K562 (cell line): Measurements from ENCODE around the gene LRMDA. TPM values are rescaled to one million over a fixed set of nuclear protein-coding genes. Genes with fewer than 3 reads are reported as not detected.
A peak's percentile ranks its signal among the peaks of the same experiment; 100 is the strongest.

ENCODE experiments used
- CREM ChIP-seq: IDR thresholded peaks from 2 replicates; pipeline ENCODE4 v1.6.1; 2014; ENCODE audit warnings: antibody characterized with exemption, low read depth
- CTBP1 ChIP-seq: fragments of 450-650 bp; IDR thresholded peaks from 2 replicates; pipeline ENCODE4 v1.6.1; 2016; ENCODE audit warnings: borderline replicate concordance
- CXXC5 ChIP-seq: fragments of 250-450 bp; sonication (Bioruptor Pico); IDR thresholded peaks from 2 replicates; pipeline ENCODE4 v1.8.0; 2022; ENCODE audit warnings: inconsistent platforms, mild to moderate bottlenecking, moderate library complexity
- E2F1 ChIP-seq: sonication (generic); formaldehyde crosslinking; IDR thresholded peaks from 2 replicates; pipeline ENCODE4 v1.8.1; 2023; ENCODE audit warnings: mild to moderate bottlenecking, missing genetic modification reagents, moderate library complexity
- E2F6 ChIP-seq, 2 experiments: IDR thresholded peaks; 2 replicates each; pipeline ENCODE4 v1.6.1; 2011; ENCODE audit warnings: borderline replicate concordance in 1 of 2, control low read depth in 1 of 2, low read depth in 1 of 2, low read length in 1 of 2, mild to moderate bottlenecking in 1 of 2, mixed read lengths in 1 of 2, moderate library complexity in 1 of 2; ENCODE audit not compliant: insufficient read depth in 1 of 2, insufficient read length in 1 of 2, poor library complexity in 1 of 2, severe bottlenecking in 1 of 2; ENCODE audit errors: extremely low read depth in 1 of 2
- EHMT2 ChIP-seq: fragments of 450-650 bp; IDR thresholded peaks from 2 replicates; pipeline ENCODE4 v1.6.1; 2018; ENCODE audit warnings: antibody characterized with exemption
- HDAC6 ChIP-seq: IDR thresholded peaks from 2 replicates; pipeline ENCODE4 v1.6.1; 2012; ENCODE audit warnings: low read depth, mild to moderate bottlenecking, control low read depth, inconsistent platforms, low read length, moderate library complexity
- ID3 ChIP-seq, 2 experiments: fragments of 250-450 bp in 1 of 2; fragments of 450-650 bp in 1 of 2; sonication (Bioruptor Pico) in 1 of 2; IDR thresholded peaks; 2 replicates each; pipeline versions ENCODE4 v1.6.1 to v1.8.0; 2016 to 2021; ENCODE audit warnings: mild to moderate bottlenecking in 2 of 2, moderate library complexity in 2 of 2, missing compliant biosample characterization in 1 of 2, missing genetic modification characterization in 1 of 2
- MTA1 ChIP-seq: fragments of 450-650 bp; IDR thresholded peaks from 2 replicates; pipeline ENCODE4 v1.6.1; 2017; ENCODE audit warnings: borderline replicate concordance
- PURB ChIP-seq: sonication (generic); formaldehyde crosslinking; IDR thresholded peaks from 2 replicates; pipeline ENCODE4 v1.9.0; 2021; ENCODE audit warnings: low read depth, mild to moderate bottlenecking, missing genetic modification reagents
- RAD21 ChIP-seq, 2 experiments: fragments of 250-450 bp in 1 of 2; fragments of 450-650 bp in 1 of 2; sonication (Bioruptor Pico) in 1 of 2; formaldehyde crosslinking in 1 of 2; IDR thresholded peaks in 1 of 2; conservative IDR thresholded peaks in 1 of 2; 2 replicates each; pipeline versions ENCODE4 v1.4.0 to v1.8.0; 2020 to 2022; ENCODE audit warnings: mild to moderate bottlenecking in 2 of 2, moderate library complexity in 1 of 2
- RB1 ChIP-seq: fragments of 450-650 bp; IDR thresholded peaks from 2 replicates; pipeline ENCODE4 v1.6.1; 2017; ENCODE audit warnings: low read depth, mild to moderate bottlenecking
- RBFOX2 ChIP-seq: fragments of 200-400 bp; formaldehyde crosslinking; IDR thresholded peaks from 2 replicates; pipeline ENCODE4 v1.6.1; 2017; ENCODE audit warnings: low read depth, mild to moderate bottlenecking, low read length, moderate library complexity
- RFX7 ChIP-seq: fragments of 250-450 bp; sonication (Bioruptor Pico); IDR thresholded peaks from 2 replicates; pipeline ENCODE4 v1.5.1; 2021; ENCODE audit warnings: mild to moderate bottlenecking
- SMAD4 ChIP-seq: fragments of 250-450 bp; sonication (Bioruptor Pico); conservative IDR thresholded peaks from 2 replicates; pipeline ENCODE4 v1.8.0; 2021; ENCODE audit warnings: inconsistent platforms, mild to moderate bottlenecking, moderate library complexity
- ZKSCAN1 ChIP-seq: fragments of 150-350 bp; IDR thresholded peaks from 2 replicates; pipeline ENCODE4 v1.6.1; 2016; ENCODE audit warnings: low read depth, low read length
- ZKSCAN8 ChIP-seq: fragments of 200-800 bp; sonication (Bioruptor generic); IDR thresholded peaks from 2 replicates; pipeline ENCODE4 v1.6.1; 2016; ENCODE audit warnings: missing genetic modification characterization, missing compliant biosample characterization
- ZNF668 ChIP-seq: fragments of 250-450 bp; sonication (Bioruptor Pico); IDR thresholded peaks from 2 replicates; pipeline ENCODE4 v1.8.0; 2022; ENCODE audit warnings: mild to moderate bottlenecking, inconsistent platforms
- polyA plus RNA-seq, 8 experiments: library from polyadenylated mRNA; depleted of rRNA in 4 of 8; stranded (reverse) in 5 of 8; unstranded in 3 of 8; fragments of >200 nt; fragmentation: Nextera tagmentation in 2 of 8; fragmentation: Illumina TruSeq in 1 of 8; extraction: Ambion mirVana in 2 of 8; extraction: Trizol in 1 of 8; gene quantifications; 2 replicates each; pipeline versions ENCODE4 v1.2.1 to v1.2.3, GENCODE V29; 2011 to 2014; ENCODE audit warnings: inconsistent platforms in 1 of 8, missing spikeins in 1 of 8
- total RNA-seq, 7 experiments: library from RNA; depleted of rRNA in 6 of 7; stranded (reverse); fragments of >200 nt in 6 of 7; fragmentation: Illumina TruSeq in 2 of 7; extraction: Trizol in 2 of 7; gene quantifications; 2 replicates each; pipeline versions ENCODE4 v1.2.1 to v1.2.3, GENCODE V29; 2011 to 2021; ENCODE audit warnings: low replicate concordance in 1 of 7

The LRMDA gene
- total and polyA plus RNA-seq, 9 of the 15 experiments (the other 6 are each of a cell fraction or from before 2014, with no cell fraction given) = 0.25 TPM; not detected in 8

GRCh38 chr10:75407713-75408508 lies 23.5 kb upstream of the LRMDA start (continued):
- TF ChIP-seq SMAD4 (CRISPR knock-in tag) (peak; percentile 48), CREM (peak; percentile 79), CXXC5 (peak; percentile 65), RBFOX2 (peak; percentile 37; the same call in 1 of the 2 replicates), EHMT2 (no peak), MTA1 (peak; percentile 56; the same call in 1 of the 2 replicates), PURB (CRISPR knock-in tag) (no peak), RFX7 (CRISPR knock-in tag) (no peak), E2F1 (no peak), ZKSCAN1 (no peak), E2F6 (IDR thresholded peaks at IDR 0.05; ENCODE audit: borderline replicate concordance in 1 of 2, extremely low read depth in 1 of 2, insufficient read depth in 1 of 2, insufficient read length in 1 of 2, low read depth in 1 of 2, low read length in 1 of 2, poor library complexity in 1 of 2, severe bottlenecking in 1 of 2) (peak in 1 of 2 experiments; percentile 34), HDAC6 (peak; percentile 96), CTBP1 (peak; percentile 40; the same call in 1 of the 2 replicates), ZNF668 (CRISPR knock-in tag) (no peak), RB1 (0 out of 2 replicates have a peak, but pooled peaks have one; percentile 26), RAD21 (CRISPR knock-in tag; conservative IDR thresholded peaks at IDR 0.05 in 1 of 2, IDR thresholded peaks at IDR 0.05 in 1 of 2) (peak; percentile 22 to 38), ZKSCAN8 (no peak), ID3 (CRISPR knock-in tag; IDR thresholded peaks at IDR 0.05) (no peak), ID3 (tag; IDR thresholded peaks at IDR 0.05) (0 out of 2 replicates have a peak, but pooled peaks have one; percentile 17)
